Fibroblast of the conjunctiva (primary cell): ENCODE data around the gene PDE3A.
A peak's percentile ranks its signal among the peaks of the same experiment; 100 is the strongest.
"Not testable (repeated sequence)": the region's sequence is repeated elsewhere in the genome, so short reads cannot be mapped to it uniquely, and the experiment has no call there.

Source experiments
- DNase-seq: peaks from one replicate; pipeline ENCODE4 v3.0.0-alpha.2; 2010; ENCODE audit warnings: low read depth

PDE3A gene

DNA sequence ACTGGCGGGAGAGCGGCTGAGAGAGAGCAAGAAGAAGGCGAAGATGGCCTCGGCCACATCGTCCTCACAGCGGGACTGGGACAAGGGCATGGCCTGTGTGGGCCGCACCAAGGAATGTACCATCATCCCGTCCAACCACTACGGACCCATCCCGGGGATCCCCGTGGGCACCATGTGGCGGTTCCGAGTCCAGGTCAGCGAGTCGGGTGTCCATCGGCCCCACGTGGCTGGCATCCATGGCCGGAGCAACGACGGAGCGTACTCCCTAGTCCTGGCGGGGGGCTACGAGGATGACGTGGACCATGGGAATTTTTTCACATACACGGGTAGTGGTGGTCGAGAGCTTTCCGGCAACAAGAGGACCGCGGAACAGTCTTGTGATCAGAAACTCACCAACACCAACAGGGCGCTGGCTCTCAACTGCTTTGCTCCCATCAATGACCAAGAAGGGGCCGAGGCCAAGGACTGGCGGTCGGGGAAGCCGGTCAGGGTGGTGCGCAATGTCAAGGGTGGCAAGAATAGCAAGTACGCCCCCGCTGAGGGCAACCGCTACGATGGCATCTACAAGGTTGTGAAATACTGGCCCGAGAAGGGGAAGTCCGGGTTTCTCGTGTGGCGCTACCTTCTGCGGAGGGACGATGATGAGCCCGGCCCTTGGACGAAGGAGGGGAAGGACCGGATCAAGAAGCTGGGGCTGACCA, 183.6 kb downstream of the PDE3A start:
- DNase-seq: not testable (repeated sequence)

DNA sequence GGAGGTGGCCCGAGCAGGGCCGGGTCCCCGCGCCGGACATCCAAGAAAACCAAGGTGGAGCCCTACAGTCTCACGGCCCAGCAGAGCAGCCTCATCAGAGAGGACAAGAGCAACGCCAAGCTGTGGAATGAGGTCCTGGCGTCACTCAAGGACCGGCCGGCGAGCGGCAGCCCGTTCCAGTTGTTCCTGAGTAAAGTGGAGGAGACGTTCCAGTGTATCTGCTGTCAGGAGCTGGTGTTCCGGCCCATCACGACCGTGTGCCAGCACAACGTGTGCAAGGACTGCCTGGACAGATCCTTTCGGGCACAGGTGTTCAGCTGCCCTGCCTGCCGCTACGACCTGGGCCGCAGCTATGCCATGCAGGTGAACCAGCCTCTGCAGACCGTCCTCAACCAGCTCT, 184.2 kb downstream of the PDE3A start:
- not testable (repeated sequence) for DNase-seq

DNA sequence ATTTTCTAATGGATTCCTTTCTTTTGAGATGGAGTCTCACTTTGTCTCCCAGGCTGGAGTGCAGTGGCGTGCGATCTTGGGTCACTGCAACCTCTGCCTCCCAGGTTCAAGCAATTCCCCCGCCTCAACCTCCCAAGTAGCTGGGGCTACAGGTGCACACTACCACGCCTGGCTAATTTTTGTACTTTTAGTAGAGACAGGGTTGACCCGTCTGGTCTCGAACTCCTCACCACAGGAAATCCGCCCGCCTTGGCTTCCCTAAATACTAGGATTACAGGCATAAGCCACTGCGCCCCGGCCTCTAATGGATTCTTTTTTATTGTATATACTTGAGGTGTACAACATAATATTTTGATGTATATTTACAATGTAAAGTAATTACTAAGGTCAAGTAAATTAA, 186.7 kb downstream of the PDE3A start:
- DNase-seq: no peak

DNA sequence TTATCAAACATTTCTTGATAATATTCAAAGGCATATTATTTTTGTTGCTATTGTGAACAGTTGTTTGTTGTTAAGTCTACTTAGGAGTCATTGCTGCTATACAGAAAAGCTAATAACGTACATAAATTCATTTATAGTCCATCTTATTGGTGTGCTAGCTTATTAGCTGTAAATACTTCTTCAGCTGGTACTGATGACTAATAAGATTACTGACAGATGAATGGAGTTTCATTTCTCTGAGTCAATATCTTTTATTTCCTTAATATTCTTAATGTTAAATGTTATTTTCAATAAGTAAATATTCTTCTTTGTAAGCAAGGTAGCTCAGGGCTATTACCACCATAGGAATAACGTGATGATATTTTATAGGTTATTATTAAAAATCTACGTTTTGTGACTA, 187.4 kb downstream of the PDE3A start:
- no peak for DNase-seq

- DNase-seq: no peak
Measured at GRCh38 chr12:20557096-20557495, 188.8 kb downstream of the PDE3A start.

DNA sequence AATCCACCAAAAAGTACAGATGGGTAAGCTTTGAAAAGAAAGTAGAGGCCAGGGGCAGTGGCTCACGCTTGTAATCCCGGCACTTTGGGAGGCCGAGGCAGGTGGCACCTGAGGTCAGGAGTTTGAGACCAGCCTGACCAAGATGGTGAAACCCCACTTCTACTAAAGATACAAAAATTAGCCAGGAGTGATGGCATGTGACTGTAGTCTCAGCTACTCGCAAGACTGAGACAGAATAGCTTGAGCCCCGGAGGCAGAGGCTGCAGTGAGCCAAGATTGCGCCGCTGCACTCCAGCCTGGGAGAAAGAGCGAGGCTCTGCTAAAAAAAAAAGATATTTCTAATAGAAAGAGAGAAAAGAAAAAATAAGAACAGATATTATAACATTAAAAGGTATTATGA, 192.6 kb downstream of the PDE3A start:
- DNase-seq: no peak

DNA sequence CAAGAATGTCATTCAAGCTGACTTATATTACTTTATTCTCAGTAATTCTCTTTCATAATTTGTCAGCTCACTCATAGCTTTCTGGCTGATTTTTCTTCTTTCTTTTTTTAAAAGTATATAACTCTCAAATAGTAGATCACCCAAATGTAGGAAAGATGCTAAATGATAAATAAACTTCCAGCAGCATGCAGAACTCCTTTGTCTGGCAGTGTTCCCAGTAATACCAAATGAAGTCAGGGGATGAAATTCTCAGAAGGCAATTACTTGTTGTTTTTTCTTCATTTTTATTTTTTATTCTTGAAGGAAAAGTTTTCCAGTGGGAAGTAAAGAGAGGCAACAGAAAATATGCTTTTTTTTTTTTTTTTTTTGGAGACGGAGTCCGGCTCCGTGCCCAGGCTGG, 193.5 kb downstream of the PDE3A start:
- DNase-seq: no peak

DNA sequence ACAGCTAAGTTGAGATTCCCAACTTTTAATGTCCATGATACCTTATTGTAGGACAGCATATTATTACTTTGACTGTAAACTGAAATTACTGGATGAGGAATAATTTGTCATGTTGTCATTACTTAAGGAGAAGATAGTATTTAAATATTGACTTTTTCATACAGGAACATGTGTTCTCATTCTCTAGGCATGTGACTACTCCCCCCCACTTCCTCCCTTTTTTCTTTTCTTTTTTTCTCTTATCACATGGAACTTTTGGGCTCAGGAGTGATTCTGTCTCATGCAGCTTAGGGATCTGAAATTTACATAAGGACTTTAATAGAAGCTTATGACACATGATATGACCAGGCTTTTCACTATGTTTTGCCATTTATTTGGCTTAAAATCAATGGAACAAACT, 199.1 kb downstream of the PDE3A start:
- no peak for DNase-seq

- no peak for DNase-seq
Measured at GRCh38 chr12:20572451-20572850, 204.1 kb downstream of the PDE3A start.

DNA sequence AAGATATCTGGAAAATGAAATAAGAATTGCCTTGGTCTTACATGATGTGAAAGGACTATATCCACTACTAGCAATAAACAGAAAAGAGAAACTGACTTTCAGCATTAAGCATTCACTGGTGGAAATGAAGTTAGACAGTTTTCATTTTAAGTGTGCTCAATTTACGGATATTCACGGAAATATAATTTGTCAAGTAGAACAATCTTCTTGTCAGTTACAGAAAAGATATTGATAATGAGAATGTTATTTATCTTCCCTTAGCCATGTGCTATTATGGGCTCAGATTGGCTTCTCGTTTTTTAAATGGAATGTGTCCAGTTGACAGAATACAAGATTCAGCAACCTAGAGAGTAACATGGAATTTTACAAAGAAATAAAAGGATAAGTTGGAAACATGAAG, 208.2 kb downstream of the PDE3A start:
- DNase-seq: no peak

GRCh38 chr12:20577054-20577453, 208.7 kb downstream of the PDE3A start:
- DNase-seq: no peak

DNA sequence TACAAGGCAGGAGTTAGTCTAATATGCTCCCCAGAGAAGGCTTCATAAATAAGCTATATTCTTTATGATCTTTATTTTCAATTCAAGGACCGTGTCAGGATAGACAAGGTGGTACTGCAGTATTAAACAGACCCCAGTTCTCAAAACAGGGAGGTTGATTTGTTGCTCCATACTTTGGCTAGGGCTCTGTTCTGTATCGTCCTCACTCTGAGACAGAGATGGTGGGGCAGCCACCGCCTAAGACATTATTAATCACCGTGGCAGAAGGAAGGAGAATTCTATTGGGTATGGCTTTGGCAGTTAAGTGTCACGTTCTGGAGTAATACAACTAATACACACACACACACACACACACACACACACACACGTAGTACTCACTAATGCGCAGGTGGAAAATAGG, 209.8 kb downstream of the PDE3A start:
- no peak for DNase-seq

DNA sequence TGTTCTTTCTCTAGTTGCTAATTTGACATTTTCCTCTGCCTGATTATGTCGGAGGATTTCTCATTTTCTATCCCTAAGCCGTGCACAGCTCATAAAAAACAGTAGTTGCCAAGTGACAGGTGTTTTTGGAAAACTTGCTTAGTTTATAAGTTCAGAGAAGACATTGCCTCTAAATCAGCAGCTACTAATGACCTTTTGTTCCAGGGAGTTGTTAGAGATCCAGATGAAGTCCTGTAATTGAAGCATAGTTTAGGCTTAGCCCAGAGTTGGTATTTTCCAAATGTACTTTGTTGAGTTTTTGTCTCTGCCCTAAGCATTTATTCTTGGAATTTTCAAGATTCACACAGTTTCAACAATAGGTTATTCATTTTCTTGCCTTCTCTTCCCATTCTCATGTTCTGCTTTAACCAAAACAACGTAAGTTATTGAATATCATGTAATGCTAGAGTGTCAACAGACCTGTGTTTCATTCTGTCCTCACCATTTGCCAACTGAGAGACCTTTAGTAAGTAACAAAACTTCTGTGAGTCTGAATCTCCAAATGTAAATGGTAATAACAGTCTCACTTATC, 216.8 kb downstream of the PDE3A start:
- DNase-seq: no peak

DNA sequence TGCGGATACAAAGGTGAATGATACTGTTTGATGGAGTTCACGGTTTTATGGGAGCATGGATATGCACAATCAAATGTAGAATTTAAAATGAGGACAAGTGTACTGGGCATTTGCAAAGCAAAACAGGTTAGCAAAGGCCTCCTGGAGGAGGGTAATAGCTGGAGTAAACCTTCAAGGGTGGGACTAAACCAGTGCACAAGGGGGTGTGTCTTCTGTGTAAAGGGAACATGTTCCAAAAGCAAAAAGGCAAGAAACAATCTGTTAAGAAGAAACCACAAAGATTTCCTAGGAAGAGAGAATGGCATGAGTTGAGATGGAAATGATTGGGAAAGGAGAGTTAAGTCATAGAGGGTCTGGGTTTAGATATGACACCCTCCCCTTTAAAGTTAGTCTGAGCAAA, 217.6 kb downstream of the PDE3A start:
- no peak for DNase-seq

DNA sequence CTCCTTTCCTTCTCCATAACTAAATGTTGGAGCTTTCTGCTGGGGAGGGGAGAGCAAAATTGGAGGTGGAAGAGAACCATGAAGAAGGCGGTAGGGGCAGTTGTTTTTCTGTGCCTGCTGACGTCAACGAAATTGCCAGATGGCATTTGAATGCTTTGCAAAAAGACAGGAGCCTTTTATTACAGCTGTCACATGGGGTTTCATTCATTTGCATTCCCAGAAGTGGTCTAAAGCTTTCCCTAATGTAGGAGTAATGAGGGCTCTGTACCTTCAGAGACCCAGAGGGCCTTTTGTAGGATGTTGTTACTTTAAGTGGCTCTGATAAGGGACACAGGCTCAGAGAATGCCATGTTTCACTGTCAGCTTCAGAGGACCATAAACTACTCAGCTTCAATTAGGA, 219.7 kb downstream of the PDE3A start:
- DNase-seq: no peak

- DNase-seq: no peak
Measured at GRCh38 chr12:20590570-20590969, 222.2 kb downstream of the PDE3A start.

- no peak for DNase-seq
Measured at GRCh38 chr12:20592556-20592955, 224.2 kb downstream of the PDE3A start.

GRCh38 chr12:20593611-20594010, 225.3 kb downstream of the PDE3A start:
- DNase-seq: no peak

DNA sequence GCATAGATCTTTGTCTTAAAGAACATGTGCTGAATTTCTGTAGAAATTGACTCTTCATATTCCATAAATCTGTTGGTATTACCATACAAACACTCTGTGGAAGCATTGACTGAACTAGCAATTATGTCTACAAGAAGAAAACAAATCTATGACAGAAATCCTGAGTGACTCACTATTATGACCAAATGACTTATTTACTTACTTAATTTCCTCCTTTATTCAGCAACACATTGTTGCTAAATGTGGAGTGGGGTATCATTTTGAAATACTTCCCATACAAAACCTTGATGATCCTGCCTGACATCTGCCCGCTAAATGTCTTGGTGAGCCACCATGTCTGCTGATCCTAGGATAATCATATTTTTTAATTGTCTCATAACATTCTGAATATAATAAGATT, 227.7 kb downstream of the PDE3A start:
- DNase-seq: no peak

GRCh38 chr12:20599757-20600156, 231.4 kb downstream of the PDE3A start:
- DNase-seq: no peak

DNA sequence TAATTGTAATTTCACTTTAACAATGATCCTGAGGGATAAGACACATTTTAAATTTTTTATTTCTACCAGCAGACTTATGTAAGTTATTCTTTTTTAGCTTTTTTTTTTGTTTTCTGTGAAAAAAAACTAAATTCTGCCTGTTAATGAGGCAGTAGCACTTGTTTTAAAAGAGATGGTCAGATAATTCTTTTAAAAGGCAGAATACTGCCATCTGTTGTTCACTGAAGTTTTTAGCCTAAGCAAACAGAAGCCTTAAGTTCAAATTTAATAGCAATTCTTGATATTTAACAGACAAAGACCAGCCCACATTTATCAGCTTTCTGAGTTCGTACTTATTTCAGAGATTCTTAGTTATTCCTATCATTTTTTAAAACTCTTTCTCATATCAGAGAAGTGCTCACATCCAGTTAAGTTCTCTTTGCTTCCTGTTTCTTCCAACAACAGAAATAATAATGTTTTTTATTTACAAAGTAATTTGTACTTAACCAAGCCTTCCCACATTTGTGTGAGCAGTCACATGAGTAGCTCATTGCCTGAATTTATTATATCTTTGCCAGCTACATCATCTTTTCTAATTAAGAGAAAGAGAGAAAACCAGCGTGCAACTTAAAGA, 233.4 kb downstream of the PDE3A start:
- DNase-seq: peak; percentile 57

GRCh38 chr12:20602641-20603391, 234.5 kb downstream of the PDE3A start:
- no peak for DNase-seq
